GM12891 (cell line): ENCODE results near the gene NF1.
A peak's percentile ranks its signal among the peaks of the same experiment; 100 is the strongest.

Experiments used
- DNase-seq: peaks from one replicate; pipeline ENCODE4 v3.0.0; 2011; ENCODE audit warnings: low spot score; ENCODE audit not compliant: insufficient read length
- FAIRE-seq: peaks from 2 replicates; lab custom pipeline; 2011; peaks lifted over from hg19 to GRCh38; lab: Jason Lieb, UNC
- PAX5 ChIP-seq: IDR thresholded peaks from 2 replicates; pipeline ENCODE4 v1.6.1; 2011; ENCODE audit warnings: low read length, moderate library complexity, mild to moderate bottlenecking; ENCODE audit not compliant: insufficient read depth, severe bottlenecking
- POLR2A ChIP-seq: IDR thresholded peaks from 2 replicates; pipeline ENCODE4 v1.6.1; 2011; ENCODE audit warnings: low read depth, low read length, control low read depth
- POLR2AphosphoS5 ChIP-seq: IDR thresholded peaks from 2 replicates; pipeline ENCODE4 v1.6.1; 2011; ENCODE audit warnings: low read depth, low read length, control low read depth
- POU2F2 ChIP-seq: IDR thresholded peaks from 2 replicates; pipeline ENCODE4 v1.6.1; 2011; ENCODE audit warnings: low read depth, mild to moderate bottlenecking, control low read depth, low read length, moderate library complexity
- SPI1 ChIP-seq: IDR thresholded peaks from 2 replicates; pipeline ENCODE4 v1.6.1; 2011; ENCODE audit warnings: low read depth, low read length, control low read depth
- TAF1 ChIP-seq: IDR thresholded peaks from 2 replicates; pipeline ENCODE4 v1.6.1; 2011; ENCODE audit warnings: low read depth, low read length, control low read depth

NF1 gene

DNA sequence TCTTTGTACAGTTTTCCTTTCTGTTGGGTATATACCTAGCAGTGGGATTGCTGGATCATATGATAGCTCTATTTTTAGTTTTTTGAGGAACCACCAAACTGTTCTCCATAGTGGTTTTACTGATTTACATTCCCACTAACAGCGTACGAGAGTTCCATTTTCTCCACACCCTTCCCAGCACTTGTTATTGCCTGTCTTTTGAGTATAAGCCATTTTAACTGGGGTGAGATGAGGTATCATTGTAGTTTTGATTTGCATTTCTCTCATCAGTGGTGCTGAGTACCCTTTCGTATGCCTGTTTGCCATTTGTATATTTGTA is 220.0 kb downstream of the NF1 start:
- DNase-seq (no peak), FAIRE-seq (peak; percentile 54)
- TF ChIP-seq TAF1 (no peak), POU2F2 (no peak), POLR2A (no peak), PAX5 (no peak), SPI1 (no peak), POLR2AphosphoS5 (no peak)

GRCh38 chr17:31318298-31318801 is 223.6 kb downstream of the NF1 start:
- TF ChIP-seq TAF1 (no peak), SPI1 (peak; percentile 80), POLR2A (peak; percentile 57)
- DNase-seq (no peak), FAIRE-seq (peak; percentile 76)

DNA sequence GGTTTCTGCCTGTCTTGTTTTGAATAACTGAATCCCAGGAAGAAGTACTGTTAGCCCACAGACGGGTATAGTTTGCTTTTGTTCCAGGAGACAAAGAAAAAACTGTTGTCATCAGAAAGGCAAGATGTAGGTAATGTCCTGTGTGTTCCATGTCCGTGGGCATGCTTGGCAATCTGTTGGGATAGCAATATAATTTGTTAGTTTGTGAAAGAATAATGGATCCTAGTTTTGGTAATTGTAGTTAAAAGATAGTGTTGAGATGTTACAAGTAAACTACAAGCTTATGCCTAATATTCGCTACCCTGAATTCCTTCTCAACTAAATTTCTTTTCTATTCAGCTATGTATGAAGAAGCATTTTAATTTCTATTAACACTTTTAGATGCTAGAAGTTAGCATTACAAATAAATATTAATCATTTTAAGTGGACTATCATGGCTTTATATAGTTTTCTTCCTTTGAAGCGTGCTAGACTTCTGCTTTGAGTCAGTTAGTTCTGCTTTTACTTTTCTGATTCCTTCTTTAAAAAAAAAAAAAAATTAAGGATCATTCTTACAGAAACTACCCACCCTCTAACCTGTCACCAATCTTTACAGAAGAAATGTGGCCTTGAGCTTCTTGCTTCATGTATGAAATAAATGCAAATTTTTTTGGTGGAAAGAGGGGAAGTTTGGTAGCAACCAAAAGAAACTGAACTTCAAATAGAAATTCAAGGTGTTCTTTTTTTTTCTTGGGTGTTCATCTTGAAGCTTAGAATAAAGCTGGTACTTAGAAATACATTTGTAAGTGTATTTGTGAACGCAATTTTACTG is 224.3 kb downstream of the NF1 start:
- FAIRE-seq: no peak

DNA sequence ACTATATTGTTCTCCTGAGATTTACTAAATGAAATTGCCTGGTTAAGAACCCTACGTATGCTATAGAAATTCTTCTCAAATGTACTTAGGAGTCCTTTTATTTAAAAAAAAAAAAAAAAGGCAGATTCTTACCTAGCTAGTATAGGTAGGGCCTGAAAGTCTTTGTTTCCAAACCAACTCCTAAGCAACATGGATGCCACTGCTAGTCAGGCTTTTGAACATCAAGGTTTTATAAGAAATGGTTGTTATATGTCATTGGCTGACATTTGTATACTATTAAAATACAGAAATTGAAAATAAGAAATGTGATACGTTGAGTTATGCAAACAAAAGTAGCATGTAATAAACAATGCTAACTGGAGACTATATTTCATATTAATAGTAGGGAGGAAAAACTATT is 225.5 kb downstream of the NF1 start:
- no peak for FAIRE-seq
- no peak for TF ChIP-seq POU2F2
- DNase-seq: no peak

More for the DNA sequence above, 224.3 kb downstream of the NF1 start:
- DNase-seq: no peak
- TF ChIP-seq POLR2A (no peak), TAF1 (no peak), SPI1 (peak; percentile 4; the same call in 1 of the 2 replicates), PAX5 (no peak)

- FAIRE-seq: peak; percentile 59
- DNase-seq: no peak
- TF ChIP-seq POU2F2: no peak
- no peak for TF ChIP-seq POLR2A
- no peak for TF ChIP-seq SPI1
- no peak for TF ChIP-seq TAF1
- TF ChIP-seq PAX5: no peak
- no peak for TF ChIP-seq POLR2AphosphoS5
These were observed 226.0 kb downstream of the NF1 start for GRCh38 chr17:31320791-31321190.

DNA sequence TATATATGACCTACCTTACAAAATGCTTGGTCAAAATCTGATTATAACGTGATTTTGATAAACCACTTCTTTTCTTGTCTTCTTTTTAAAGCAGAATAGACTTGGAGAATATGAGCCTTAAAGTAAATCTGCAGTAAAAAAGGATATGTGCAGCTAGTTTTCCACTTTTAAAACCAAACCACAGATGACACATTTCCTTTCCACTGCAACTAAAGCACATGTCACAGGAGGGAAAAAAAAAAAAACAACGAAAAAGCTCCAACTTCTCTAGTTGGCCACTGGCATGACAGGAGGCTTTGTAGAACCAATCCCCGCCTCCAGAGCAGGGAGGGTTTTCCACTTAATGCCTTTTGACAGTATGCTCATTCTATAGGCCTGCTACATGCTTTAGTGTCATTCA is 226.7 kb downstream of the NF1 start, which contains the start of gene EVI2A:
TSS of gene EVI2A (minus strand) at position 142 of the 400 bp plus-strand sequence. CDS start 2,609 bp downstream, outside the sequence.
- TF ChIP-seq POLR2AphosphoS5 (no peak), SPI1 (no peak)
- peak; percentile 20 for DNase-seq
- FAIRE-seq: no peak

GRCh38 chr17:31321966-31322365 is 227.2 kb downstream of the NF1 start:
- DNase-seq (no peak), FAIRE-seq (peak; percentile 91)
- TF ChIP-seq POLR2A: no peak
- TF ChIP-seq SPI1: no peak
- TF ChIP-seq POLR2AphosphoS5: no peak
- no peak for TF ChIP-seq POU2F2
- no peak for TF ChIP-seq PAX5
- no peak for TF ChIP-seq TAF1

DNA sequence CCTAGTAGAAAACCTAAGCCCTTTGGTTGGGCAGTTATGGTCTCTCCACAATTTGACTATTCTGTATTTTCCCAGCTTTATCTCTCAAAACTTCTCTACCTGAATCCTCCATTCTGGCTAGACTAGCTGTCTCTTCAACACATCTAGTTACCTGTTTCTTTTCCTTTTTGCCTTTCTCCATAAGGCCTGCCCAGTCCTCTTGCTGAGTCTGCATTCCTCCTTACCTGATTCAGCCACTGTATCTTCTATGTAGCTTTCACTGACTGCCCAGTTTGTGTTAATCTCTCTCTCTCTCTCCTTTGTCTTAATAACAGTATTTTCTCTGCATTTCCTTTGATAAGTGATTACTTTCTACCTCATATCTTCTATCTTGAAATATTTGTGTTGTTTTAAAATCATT is 228.8 kb downstream of the NF1 start:
- DNase-seq (no peak), FAIRE-seq (no peak)
- TF ChIP-seq POU2F2 (no peak), POLR2AphosphoS5 (no peak), SPI1 (no peak), POLR2A (no peak), PAX5 (no peak), TAF1 (no peak)

DNA sequence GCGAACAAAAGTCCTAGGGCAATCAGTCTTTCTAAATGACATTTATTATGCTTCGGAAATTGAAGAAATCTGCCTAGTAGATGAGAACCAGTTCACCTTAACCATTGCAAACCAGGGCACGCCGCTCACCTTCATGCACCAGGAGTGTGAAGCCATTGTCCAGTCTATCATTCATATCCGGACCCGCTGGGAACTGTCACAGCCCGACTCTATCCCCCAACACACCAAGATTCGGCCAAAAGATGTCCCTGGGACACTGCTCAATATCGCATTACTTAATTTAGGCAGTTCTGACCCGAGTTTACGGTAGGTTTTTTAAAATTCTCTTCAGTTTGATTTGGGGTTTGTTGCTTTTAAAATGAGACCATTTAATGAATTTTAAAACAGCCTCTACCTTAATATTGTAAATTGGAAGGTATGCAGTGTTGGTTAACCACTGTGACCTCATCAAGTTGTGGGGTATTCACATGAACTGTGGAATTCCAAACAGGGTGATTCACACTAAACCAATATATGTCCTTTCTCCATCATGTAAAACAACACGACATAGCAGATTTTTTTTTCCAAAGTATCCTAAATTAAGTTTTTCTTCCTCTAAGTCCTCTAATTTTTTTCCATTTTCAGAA is 232.9 kb downstream of the NF1 start:
- DNase-seq (no peak), FAIRE-seq (no peak)

DNA sequence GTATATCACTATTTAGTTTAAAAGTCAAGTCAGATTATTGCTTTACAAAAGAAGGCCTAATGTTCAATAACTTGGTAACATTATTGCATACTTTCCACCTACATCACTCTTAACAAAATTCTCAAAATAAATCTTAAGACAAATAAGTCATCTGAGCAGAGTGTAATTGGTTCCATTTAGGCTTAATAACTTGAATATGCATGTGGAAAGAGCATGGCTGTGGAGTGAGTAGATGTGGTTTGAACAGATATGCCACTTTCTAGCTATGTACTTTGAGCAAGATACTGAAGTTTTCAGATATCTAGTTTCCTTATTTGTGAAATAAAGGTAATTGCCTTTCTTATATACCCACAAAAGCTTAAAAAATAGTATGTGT is 233.4 kb downstream of the NF1 start:
- FAIRE-seq: no peak
- DNase-seq: no peak
- TF ChIP-seq POLR2AphosphoS5 (no peak), TAF1 (no peak), PAX5 (no peak), POLR2A (no peak), SPI1 (no peak), POU2F2 (no peak)

More for the DNA sequence above, 232.9 kb downstream of the NF1 start:
- TF ChIP-seq POLR2A (no peak), POLR2AphosphoS5 (no peak), PAX5 (no peak), TAF1 (no peak)

DNA sequence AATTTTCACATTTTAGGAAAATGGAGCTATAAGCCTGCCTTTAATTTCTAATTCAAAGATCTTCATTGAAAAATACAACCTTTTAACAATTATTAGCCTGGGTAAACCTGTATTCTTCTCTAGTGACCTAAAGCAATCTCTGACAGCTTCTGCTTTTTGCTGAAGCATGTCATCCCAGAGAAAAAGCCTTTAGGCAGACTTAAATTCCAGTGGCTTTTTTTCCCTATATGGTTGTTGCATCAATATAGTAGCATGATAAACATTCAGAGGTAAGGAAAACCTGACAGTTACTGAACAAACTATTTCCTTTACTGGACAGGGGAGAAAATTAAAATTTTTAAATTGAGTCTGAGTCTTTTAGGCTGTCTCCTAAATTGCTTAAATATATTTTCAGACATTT is 234.4 kb downstream of the NF1 start:
- FAIRE-seq (no peak), DNase-seq (no peak)
- TF ChIP-seq PAX5 (no peak), POU2F2 (no peak), TAF1 (no peak), POLR2A (no peak), SPI1 (no peak), POLR2AphosphoS5 (no peak)
